HUES6 (cell line): ENCODE measurements around the gene RAP1GAP.

Experiments used
- H3K27ac ChIP-seq: 2 replicates; pipeline ENCODE4 v1.7.0; 2013; ENCODE audit warnings: low read depth, mild to moderate bottlenecking, low read length, inconsistent platforms
- H3K27me3 ChIP-seq: 2 replicates; pipeline ENCODE4 v1.6.1; 2013; ENCODE audit warnings: low read length; ENCODE audit not compliant: control insufficient read depth, insufficient read depth
- H3K36me3 ChIP-seq: 2 replicates; pipeline ENCODE4 v1.6.1; 2013; ENCODE audit warnings: low read length; ENCODE audit not compliant: control insufficient read depth, insufficient read depth
- H3K4me1 ChIP-seq: 2 replicates; pipeline ENCODE4 v1.6.1; 2013; ENCODE audit warnings: low read length; ENCODE audit not compliant: control insufficient read depth, insufficient read depth
- H3K4me3 ChIP-seq: 2 replicates; pipeline ENCODE4 v1.5.1; 2013; ENCODE audit warnings: low read depth, low read length
- H3K9ac ChIP-seq: one replicate; pipeline ENCODE4 v1.6.1; 2013; ENCODE audit warnings: mild to moderate bottlenecking, low read length
- H3K9me3 ChIP-seq: 2 replicates; pipeline ENCODE4 v1.6.1; 2013; ENCODE audit warnings: low read depth, low read length; ENCODE audit not compliant: control insufficient read depth, insufficient read depth

RAP1GAP gene

DNA sequence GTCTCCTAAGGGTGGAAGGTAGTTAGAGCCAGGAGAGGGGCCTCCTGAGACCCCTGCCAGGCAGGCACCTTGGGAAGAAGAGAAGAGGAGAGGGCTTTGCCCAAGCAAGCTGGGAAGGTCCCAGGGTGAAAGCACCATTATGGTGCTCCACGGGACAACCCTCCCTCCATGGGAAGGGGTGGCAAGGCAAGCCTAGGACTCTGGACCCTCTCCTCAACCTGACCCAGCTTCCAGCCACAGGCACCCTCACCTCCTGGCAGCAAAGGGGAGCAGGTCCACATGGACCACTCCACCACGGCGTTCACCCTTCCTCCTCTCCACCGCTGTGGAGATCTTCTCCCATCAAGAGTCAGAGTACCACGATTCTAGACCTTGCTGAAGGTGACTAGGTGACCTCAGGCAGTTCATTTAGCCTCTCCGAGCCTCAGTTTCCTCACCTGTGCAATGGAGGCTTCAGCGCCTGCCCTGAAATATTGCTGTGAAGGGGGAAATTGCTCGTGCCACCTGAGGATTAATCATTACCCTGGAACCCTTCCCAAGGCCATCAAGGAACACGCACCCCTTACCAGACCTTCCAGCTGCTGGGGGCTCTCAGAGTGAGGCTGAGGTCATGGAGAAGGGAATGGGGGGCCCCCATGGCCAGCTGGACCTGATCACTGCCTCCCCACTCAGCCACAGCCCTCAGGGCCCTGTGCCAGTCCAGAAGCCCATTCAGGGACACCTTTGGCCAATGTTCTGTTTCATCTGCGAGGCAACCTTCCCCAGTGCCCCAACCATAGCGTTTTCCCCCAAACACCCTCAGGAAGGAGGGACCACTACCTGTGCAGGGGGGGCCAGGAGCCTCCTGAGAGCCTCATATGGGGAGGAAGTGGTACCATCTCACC lies 1.6 kb downstream of the RAP1GAP start:
- H3K36me3 ChIP-seq: no peaks in the 10 kb centered on the region
- H3K27me3 ChIP-seq: peaks cover 18% of the 10 kb centered on the region
- no peak overlapping the region for H3K9ac ChIP-seq
- 0 out of 2 replicates have a peak overlapping the region, but pooled peaks have one; percentile 81 for H3K4me3 ChIP-seq
- no peaks in the 10 kb centered on the region for H3K9me3 ChIP-seq
- peaks cover 32% of the 10 kb centered on the region for H3K4me1 ChIP-seq
- H3K27ac ChIP-seq: no peak overlapping the region

DNA sequence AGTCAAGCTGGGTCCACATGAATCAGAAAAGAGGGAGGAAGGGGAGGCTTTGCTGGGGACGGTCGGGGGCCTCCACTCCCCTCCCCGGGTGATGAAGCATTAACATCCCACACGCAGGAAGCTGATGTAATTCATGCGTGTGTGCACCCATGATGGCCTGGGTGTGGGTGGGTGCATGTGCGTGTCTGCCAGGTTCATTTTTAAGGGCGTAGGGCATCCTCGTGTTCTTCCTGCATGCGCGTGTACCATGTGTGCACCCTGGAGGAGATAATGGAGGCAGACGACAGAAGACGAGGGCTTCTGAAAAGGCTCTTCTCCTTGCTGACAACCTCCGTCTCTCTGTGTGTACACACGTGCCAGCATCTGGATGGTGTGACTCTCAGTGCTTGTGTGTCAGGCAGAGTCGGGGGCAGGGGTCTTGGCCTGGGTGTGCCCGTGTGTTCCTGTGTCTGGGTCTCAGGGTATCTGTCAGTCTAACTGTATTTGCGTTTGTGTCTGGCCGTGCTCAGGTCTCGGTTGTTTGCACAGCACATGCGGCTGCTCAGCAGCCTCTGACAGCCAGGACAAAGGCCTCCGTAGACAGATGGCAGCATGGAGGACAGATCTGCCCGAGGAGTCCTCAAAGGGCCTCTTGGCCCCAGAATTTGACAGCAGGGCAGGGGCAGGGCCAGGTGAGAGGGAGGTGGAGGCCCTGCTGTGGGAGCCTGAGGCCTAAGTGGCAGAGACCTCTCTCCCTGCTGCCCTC lies 2.4 kb downstream of the RAP1GAP start:
- no peak overlapping the region for H3K9ac ChIP-seq
- peaks cover 32% of the 10 kb centered on the region for H3K4me1 ChIP-seq
- H3K27ac ChIP-seq: no peak overlapping the region
- H3K27me3 ChIP-seq: peaks cover 19% of the 10 kb centered on the region
- no peaks in the 10 kb centered on the region for H3K9me3 ChIP-seq
- H3K4me3 ChIP-seq: no peak overlapping the region
- H3K36me3 ChIP-seq: no peaks in the 10 kb centered on the region

DNA sequence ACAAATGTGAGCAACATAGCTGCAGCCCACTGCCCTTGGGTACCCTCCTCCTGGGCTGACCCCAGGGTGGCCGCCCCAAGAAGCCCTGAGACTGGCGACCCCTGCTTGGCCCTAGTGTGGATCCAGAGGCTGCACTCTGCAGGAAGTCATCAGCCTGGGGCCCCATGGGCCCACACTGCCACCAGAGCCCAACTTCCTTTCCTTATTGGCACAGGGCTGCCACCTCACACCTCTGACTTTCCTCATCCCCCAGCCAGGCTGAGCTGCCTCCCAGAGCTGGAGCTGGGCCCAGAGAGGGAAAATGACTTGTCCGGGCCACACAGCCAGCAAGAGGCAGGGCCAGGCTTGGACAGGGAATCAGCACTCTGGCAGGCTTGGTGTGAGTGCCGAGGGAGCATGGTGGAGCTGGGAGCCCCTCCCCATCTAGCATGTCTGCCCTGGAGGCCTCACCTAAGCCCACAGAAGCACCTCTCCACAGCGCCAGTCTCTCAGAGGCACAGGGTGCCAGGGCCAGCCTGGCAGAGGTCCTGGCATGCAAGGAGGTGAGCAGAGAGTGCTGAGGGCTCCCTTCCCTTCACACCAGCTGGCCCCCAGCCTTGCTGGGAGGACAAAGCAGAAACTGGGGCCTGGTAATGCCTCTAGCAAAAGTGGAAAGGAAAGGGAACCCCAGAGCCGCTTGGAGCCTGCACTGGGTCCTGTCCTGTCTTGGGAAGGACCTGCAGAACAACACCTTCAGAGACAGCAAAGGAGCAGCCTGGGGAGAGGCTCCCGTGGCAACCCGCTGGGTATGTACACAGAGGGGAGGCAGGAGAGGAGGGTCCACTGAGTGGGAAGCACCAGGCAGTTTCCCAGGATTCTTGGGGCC lies 3.2 kb downstream of the RAP1GAP start:
- peaks cover 31% of the 10 kb centered on the region for H3K4me1 ChIP-seq
- H3K27me3 ChIP-seq: peaks cover 27% of the 10 kb centered on the region
- no peak overlapping the region for H3K27ac ChIP-seq
- H3K9ac ChIP-seq: no peak overlapping the region
- no peaks in the 10 kb centered on the region for H3K9me3 ChIP-seq
- H3K36me3 ChIP-seq: no peaks in the 10 kb centered on the region
- no peak overlapping the region for H3K4me3 ChIP-seq

DNA sequence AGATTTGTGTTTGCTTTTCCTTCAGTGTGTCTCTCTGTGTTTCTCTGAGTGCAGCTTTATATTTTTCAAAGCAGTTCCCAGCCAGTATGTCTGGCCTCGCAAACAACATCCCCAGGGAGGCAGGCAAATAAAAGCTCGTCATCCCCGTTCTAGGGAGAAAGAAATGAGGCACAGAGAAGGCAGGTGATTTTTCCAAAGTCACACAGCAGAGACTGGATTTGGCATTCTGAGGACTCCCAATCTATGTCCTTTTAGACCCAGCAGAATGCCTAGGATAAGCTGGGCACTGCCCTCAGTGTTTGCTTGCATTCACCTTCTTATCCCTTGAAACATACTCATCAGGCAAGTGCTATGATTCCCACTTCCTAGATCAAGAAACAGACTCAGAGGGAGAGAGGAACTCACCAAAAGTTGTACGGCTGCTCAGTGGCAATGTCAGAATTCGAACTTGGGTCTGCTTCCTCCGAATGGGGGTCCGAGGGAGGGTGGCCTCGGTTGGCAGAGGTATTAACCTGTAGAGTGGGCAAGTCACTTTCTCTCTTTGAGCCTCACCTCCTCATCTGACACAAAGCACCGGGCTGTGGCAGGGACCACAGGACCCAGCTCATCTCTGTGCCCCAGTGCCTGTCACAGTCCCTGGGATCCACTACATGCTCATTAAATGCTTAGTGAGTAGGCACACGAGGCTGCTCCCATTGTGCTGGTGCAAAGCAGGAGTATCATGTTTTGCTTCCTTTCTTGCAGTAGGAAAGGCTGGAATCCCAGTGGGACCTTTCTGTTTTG lies 4.2 kb downstream of the RAP1GAP start:
- Histone ChIP-seq H3K4me3 (no peak overlapping the region), H3K27me3 (peaks cover 32% of the 10 kb centered on the region), H3K9me3 (no peaks in the 10 kb centered on the region), H3K27ac (no peak overlapping the region), H3K36me3 (no peaks in the 10 kb centered on the region), H3K4me1 (peaks cover 21% of the 10 kb centered on the region), H3K9ac (no peak overlapping the region)

DNA sequence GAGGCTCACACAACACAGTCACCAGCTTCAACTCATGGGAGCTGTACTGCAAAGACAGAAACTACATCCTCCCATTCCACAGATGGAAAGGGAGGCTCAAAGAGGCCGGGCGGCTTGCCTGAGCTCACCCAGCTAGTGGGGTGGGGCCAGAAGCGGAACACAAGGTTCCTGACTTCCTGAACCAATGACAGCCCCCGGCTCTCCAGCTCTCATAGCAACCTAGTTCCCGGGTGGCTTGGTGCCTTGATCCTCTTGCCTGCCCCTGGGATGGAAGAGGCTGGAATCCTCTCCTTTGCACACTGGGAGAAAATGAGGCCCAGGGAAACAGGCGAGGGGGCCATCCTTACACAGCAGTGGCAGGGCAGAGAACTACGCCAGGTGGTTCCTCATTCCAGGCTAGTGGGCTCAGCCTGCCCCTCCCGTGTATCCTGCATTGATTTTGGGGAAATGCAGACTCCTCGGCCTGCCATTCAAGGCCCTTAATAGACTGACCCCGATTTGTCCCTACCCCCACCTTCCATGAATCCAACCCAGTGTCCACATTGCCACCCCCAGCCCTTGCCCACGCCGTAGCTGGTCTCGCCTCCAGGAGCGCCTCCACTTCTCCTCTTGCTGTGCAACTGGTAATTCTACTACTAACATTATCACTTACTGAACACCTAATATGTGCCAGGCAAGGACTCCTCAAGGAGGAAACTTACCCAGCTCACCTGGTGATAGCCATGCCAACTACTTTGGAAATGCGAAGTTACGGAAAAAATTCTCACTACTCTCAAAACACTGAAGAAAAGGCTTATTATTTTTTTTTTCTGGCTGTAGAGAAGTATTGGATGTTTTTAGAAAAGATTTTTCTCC lies 5.0 kb downstream of the RAP1GAP start:
- no peak overlapping the region for H3K9ac ChIP-seq
- no peak overlapping the region for H3K4me3 ChIP-seq

DNA sequence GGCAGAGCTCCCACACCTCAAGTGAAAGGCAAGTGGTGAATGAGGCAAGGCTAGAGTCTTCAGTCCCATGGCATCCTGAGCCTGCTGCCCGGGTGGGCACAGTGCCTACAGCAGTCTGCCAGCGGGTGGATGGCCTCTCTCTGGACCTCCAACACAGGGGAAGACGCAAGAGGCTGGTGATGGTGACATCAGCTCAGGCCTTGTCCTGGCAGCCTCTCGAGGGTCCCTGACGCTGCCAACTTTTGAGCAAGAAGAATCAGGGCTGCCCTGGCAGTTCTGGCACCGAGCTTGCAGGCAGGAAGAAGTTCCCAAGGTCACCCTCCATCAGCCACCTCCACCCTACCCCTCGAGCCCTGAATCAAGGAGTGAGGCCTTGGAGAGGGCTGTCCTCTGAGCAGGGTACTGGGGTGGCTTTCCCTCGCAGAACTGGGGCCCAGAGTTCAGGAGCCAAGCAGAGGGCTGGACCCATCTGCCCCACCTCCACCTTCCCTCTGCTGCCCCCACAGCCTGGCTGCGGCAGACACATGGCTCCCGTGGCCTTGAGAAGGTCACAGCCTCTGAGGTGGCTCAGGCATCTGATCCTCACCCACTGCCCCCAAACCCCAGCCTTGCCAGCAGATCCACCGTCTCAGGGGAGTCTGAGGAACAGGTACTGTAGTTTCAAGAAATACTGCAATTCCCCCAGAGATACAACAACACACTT lies 5.8 kb downstream of the RAP1GAP start:
- Histone ChIP-seq H3K9me3 (no peaks in the 10 kb centered on the region), H3K27me3 (peaks cover 31% of the 10 kb centered on the region), H3K36me3 (no peaks in the 10 kb centered on the region), H3K4me3 (no peak overlapping the region), H3K4me1 (peaks cover 19% of the 10 kb centered on the region), H3K9ac (no peak overlapping the region), H3K27ac (no peak overlapping the region)

More for the DNA sequence above, 5.0 kb downstream of the RAP1GAP start:
- Histone ChIP-seq H3K27me3 (peaks cover 36% of the 10 kb centered on the region), H3K27ac (no peak overlapping the region), H3K9me3 (no peaks in the 10 kb centered on the region), H3K4me1 (peaks cover 22% of the 10 kb centered on the region), H3K36me3 (no peaks in the 10 kb centered on the region)

DNA sequence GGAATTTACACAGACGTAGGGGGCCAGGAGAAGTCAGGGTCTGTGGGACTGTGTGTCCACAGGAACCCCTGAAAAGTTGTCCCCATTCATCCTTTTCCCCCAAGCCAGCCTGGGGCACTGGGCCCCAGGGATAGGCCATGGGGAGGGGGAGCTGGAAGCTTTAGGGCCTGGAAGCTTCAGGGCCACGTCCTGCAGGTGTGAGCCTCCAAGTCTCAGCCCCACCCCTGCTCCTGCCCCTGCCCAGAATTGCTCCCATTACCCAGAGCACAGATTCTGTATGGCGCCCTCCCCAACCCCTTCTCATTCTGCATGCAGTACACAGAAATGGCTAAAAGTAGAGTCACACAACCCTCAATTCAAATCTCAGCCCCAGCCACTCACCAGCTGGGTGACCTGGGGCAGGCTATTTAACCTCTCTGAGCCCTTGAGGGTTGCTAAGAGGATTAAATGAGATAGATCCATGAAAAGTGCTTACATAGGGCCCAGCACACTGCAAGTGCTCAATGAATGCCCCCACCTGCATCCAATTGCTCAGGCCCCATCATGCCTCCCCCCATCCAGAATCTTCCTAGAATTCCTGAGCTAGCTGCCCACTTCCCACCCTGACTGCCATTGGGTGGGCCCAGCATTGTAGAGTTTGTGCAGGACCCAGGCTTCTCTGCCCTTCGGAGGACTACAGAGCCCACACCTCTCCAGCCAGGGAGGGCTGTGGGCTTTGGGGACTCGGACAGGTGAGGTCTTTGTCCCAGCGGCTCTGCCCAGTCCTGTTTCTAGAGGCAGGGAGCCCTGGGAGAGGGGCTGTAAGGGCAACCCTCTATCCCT lies 6.5 kb downstream of the RAP1GAP start:
- peaks cover 23% of the 10 kb centered on the region for H3K27me3 ChIP-seq
- H3K27ac ChIP-seq: no peak overlapping the region
- peaks cover 14% of the 10 kb centered on the region for H3K4me1 ChIP-seq
- H3K9ac ChIP-seq: no peak overlapping the region
- no peaks in the 10 kb centered on the region for H3K36me3 ChIP-seq
- H3K4me3 ChIP-seq: no peak overlapping the region
- H3K9me3 ChIP-seq: no peaks in the 10 kb centered on the region

DNA sequence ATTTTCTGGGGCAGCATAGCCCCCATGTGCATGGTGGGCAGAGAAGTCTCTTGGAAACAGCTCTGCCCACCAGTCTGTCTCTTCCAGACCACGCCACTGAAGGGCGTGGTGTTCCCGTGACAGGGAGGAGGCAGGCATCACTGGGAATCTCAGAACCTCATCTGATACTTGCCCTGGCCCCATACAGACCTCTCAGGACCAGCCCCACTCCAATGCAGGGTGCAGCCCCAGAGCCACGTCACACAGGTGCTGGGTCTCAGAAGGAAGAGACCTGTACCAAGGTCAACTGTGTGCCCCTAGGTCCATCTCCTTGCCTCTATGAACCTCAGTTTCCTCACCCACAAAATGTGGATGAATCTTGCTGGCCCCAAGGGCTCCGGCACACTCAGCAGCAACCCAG lies 7.3 kb downstream of the RAP1GAP start:
- peaks cover 23% of the 10 kb centered on the region for H3K27me3 ChIP-seq

DNA sequence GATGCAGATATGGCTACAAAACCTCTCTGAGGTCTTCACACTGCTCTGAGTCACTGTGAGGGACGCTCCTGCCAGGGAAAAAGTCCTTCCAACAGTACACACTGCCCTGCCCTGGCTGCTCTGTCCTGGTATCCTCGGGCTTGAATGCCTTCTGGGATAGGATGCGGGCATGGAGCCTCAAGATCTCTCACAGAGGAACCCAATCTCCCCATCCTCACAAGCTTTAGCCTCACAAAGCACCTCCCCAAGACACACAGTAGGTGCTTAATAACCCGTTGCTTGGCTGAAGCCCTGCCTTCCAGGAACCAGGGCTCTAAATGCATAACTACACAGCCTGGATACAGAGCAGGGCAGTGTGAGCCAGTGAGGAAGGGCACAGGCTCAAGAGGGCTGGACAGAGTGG lies 9.2 kb downstream of the RAP1GAP start:
- no peak overlapping the region for H3K9ac ChIP-seq
- peaks cover 14% of the 10 kb centered on the region for H3K4me1 ChIP-seq
- H3K36me3 ChIP-seq: no peaks in the 10 kb centered on the region
- H3K9me3 ChIP-seq: no peaks in the 10 kb centered on the region
- H3K27ac ChIP-seq: no peak overlapping the region
- H3K27me3 ChIP-seq: peaks cover 23% of the 10 kb centered on the region
- H3K4me3 ChIP-seq: peak overlapping the region; percentile 65

More for the DNA sequence above, 7.3 kb downstream of the RAP1GAP start:
- H3K36me3 ChIP-seq: no peaks in the 10 kb centered on the region
- H3K9ac ChIP-seq: no peak overlapping the region
- no peaks in the 10 kb centered on the region for H3K9me3 ChIP-seq
- H3K27ac ChIP-seq: no peak overlapping the region
- peaks cover 14% of the 10 kb centered on the region for H3K4me1 ChIP-seq
- H3K4me3 ChIP-seq: no peak overlapping the region
